ENCODE measurements around the gene NHLRC2. TPM values are rescaled to one million over a fixed set of nuclear protein-coding genes. Genes with fewer than 3 reads are reported as not detected.

NHLRC2 gene
- total RNA-seq, 1 donor from 2014 or later = 47.6 TPM

DNA sequence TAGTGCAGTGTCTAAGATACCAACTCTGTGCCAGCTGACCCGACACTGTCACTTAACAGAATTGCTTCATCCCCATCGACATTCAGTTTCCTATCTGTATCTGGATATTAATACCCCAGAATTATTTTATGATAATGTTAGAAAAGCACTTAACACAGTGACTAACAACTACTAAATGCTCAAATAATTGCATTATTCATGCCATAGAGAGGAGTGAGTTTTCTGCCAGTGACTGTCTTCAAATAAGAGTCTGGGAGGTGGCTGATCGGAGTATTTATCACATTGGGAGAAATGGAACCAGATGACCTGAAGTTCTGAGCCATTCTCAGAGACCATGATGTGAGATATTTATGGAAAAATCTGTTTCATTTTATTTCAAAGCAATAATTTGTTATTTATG is 65.7 kb downstream of the NHLRC2 start:
- no peaks in the 10 kb centered on the region for H3K9me3 ChIP-seq (ENCODE audit: low read depth)
- H3K36me3 Mint-ChIP-seq = peaks cover 11% of the 10 kb centered on the region
- H3K79me2 ChIP-seq (ENCODE audit: low read depth) = no peaks in the 10 kb centered on the region
- H3K9me3 Mint-ChIP-seq = peaks cover 15% of the 10 kb centered on the region
- no peaks in the 10 kb centered on the region for H3K4me1 ChIP-seq
- no peak for DNase-seq (ENCODE audit: low spot score)
- H3K36me3 ChIP-seq = no peaks in the 10 kb centered on the region
- H3K27me3 Mint-ChIP-seq (ENCODE audit: insufficient read depth, low read depth) = no peaks in the 10 kb centered on the region
- no peak overlapping the region for H3K27ac ChIP-seq
- peaks cover 3% of the 10 kb centered on the region for H3F3A ChIP-seq (ENCODE audit: low read depth)
- no peak overlapping the region for H2AFZ ChIP-seq (replicated peaks)
- H3K9ac ChIP-seq = no peak overlapping the region
- no peaks in the 10 kb centered on the region for H3K4me1 Mint-ChIP-seq
- H3K4me3 ChIP-seq = no peak overlapping the region
- no peak overlapping the region for H3K4me2 ChIP-seq
- no peak overlapping the region for H3K4me3 Mint-ChIP-seq
- H4K20me1 ChIP-seq (ENCODE audit: low read depth) = no peaks in the 10 kb centered on the region
- TF ChIP-seq EZH2 (IDR thresholded peaks at IDR 0.05) (no peak), CTCF (IDR thresholded peaks at IDR 0.05) (no peak), EZH2phosphoT487 (IDR thresholded peaks at IDR 0.05) (no peak)
- H3K27me3 ChIP-seq = no peaks in the 10 kb centered on the region
- no peak overlapping the region for H3K27ac Mint-ChIP-seq

DNA sequence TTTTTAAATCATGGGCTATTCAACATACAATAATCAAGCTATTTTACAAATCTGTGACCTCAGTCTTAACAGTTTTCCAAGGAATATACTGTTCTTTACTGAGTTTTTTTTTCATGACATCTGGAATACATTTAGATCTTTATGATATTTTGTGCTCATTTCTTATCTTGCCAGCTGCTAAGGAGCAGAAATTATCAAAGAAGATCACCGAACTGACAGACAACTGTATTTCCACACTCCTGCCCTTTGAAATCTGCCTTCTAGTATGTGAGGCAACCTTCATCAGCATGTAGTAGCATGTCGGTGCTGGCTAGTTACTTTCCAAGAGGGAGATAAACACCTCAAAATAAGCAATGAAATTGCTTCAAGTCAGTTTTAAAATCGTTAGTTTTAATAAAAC is 66.4 kb downstream of the NHLRC2 start:
- peaks cover 11% of the 10 kb centered on the region for H3K36me3 Mint-ChIP-seq

GRCh38 chr10:113921561-113922370 is 67.3 kb downstream of the NHLRC2 start:
- H4K20me1 ChIP-seq (ENCODE audit: low read depth) = no peaks in the 10 kb centered on the region
- H3K36me3 ChIP-seq = no peaks in the 10 kb centered on the region
- no peak overlapping the region for H3K4me2 ChIP-seq
- no peaks in the 10 kb centered on the region for H3F3A ChIP-seq (ENCODE audit: low read depth)
- no peak overlapping the region for H3K27ac ChIP-seq
- TF ChIP-seq EZH2 (IDR thresholded peaks at IDR 0.05) (no peak), EZH2phosphoT487 (IDR thresholded peaks at IDR 0.05) (no peak), CTCF (IDR thresholded peaks at IDR 0.05) (no peak)
- H3K79me2 ChIP-seq (ENCODE audit: low read depth) = no peaks in the 10 kb centered on the region
- no peak overlapping the region for H2AFZ ChIP-seq (replicated peaks)
- H3K27me3 ChIP-seq = no peaks in the 10 kb centered on the region
- H3K4me3 ChIP-seq = no peak overlapping the region
- H3K4me1 ChIP-seq = no peaks in the 10 kb centered on the region
- peaks cover 21% of the 10 kb centered on the region for H3K9me3 Mint-ChIP-seq
- H3K36me3 Mint-ChIP-seq = peaks cover 11% of the 10 kb centered on the region
- H3K9me3 ChIP-seq (ENCODE audit: low read depth) = no peaks in the 10 kb centered on the region
- H3K27ac Mint-ChIP-seq = no peak overlapping the region
- no peak overlapping the region for H3K9ac ChIP-seq
- no peak overlapping the region for H3K4me3 Mint-ChIP-seq
- H3K27me3 Mint-ChIP-seq (ENCODE audit: insufficient read depth, low read depth) = no peaks in the 10 kb centered on the region
- DNase-seq (ENCODE audit: low spot score) = no peak
- H3K4me1 Mint-ChIP-seq = no peaks in the 10 kb centered on the region

More for the DNA sequence above, 66.4 kb downstream of the NHLRC2 start:
- no peak overlapping the region for H2AFZ ChIP-seq (replicated peaks)
- Mint-ChIP-seq H3K4me3 (no peak overlapping the region), H3K4me1 (no peaks in the 10 kb centered on the region), H3K9me3 (peaks cover 21% of the 10 kb centered on the region), H3K27ac (no peak overlapping the region), H3K27me3 (ENCODE audit: insufficient read depth, low read depth) (no peaks in the 10 kb centered on the region)
- no peaks in the 10 kb centered on the region for H3K9me3 ChIP-seq (ENCODE audit: low read depth)
- no peak overlapping the region for H3K27ac ChIP-seq
- no peak overlapping the region for H3K4me2 ChIP-seq
- peaks cover 2% of the 10 kb centered on the region for H3F3A ChIP-seq (ENCODE audit: low read depth)
- no peak for DNase-seq (ENCODE audit: low spot score)
- no peaks in the 10 kb centered on the region for H3K4me1 ChIP-seq
- TF ChIP-seq EZH2phosphoT487 (IDR thresholded peaks at IDR 0.05) (no peak), EZH2 (IDR thresholded peaks at IDR 0.05) (no peak), CTCF (IDR thresholded peaks at IDR 0.05) (no peak)
- no peaks in the 10 kb centered on the region for H3K36me3 ChIP-seq
- H4K20me1 ChIP-seq (ENCODE audit: low read depth) = no peaks in the 10 kb centered on the region
- H3K79me2 ChIP-seq (ENCODE audit: low read depth) = no peaks in the 10 kb centered on the region
- H3K9ac ChIP-seq = no peak overlapping the region
- no peak overlapping the region for H3K4me3 ChIP-seq
- no peaks in the 10 kb centered on the region for H3K27me3 ChIP-seq

Data from neural progenitor cell (in vitro differentiated cells).